ENCODE data around the gene LARP4. TPM values are rescaled to one million over a fixed set of nuclear protein-coding genes. Genes with fewer than 3 reads are reported as not detected.
"Not testable (repeated sequence)": the region's sequence is repeated elsewhere in the genome, so short reads cannot be mapped to it uniquely, and the experiment has no call there.

Gene LARP4
- total RNA-seq, 3 donors from 2014 or later (not counting 1 experiment from before 2014, with no cell fraction given), result 25.1 to 41.1 (median 35.3) TPM

DNA sequence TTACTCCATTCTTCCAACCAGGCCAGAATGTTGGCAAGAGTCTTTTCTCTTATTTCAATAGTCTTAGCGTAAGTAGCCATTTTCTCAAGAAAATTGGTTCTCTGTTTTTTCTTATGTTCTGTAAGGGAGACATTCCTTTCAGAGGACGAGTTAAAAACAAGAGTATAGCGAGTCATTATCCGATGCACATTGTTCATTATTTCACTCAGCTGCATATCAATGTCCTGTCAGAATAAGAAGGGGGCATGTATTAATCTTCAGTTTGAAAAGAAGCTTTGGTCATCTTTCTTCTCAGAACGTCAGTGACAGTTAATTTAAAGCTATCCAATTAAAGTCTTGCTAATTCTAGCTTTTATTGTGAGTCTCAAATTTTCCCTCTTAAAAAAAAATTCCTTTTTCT is 37.5 kb upstream of the LARP4 start:
- Mint-ChIP-seq H3K27ac (no peak overlapping the region), H3K9me3 (no peaks in the 10 kb centered on the region), H3K36me3 (no peaks in the 10 kb centered on the region), H3K4me3 (no peak overlapping the region), H3K4me1 (no peaks in the 10 kb centered on the region), H3K27me3 (ENCODE audit: low read depth in 2 of 2) (peaks cover 4 to 7% of the 10 kb centered on the region in 2 donors)
- Histone ChIP-seq H3K27me3 (ENCODE audit: control insufficient read depth, insufficient read depth, low read length) (peaks cover 2% of the 10 kb centered on the region), H3K4me3 (ENCODE audit: low read length) (no peak overlapping the region), H3K4me1 (ENCODE audit: control insufficient read depth, insufficient read depth, low read length) (no peaks in the 10 kb centered on the region), H3K36me3 (ENCODE audit: control insufficient read depth, insufficient read depth, low read length) (no peaks in the 10 kb centered on the region), H3K27ac (ENCODE audit: low read length) (no peak overlapping the region), H3K9me3 (ENCODE audit: control insufficient read depth, insufficient read depth, low read length) (no peaks in the 10 kb centered on the region)
- intact Hi-C loops (cut with micrococcal nuclease), result no loop called here
- TF ChIP-seq, protein P1, sequence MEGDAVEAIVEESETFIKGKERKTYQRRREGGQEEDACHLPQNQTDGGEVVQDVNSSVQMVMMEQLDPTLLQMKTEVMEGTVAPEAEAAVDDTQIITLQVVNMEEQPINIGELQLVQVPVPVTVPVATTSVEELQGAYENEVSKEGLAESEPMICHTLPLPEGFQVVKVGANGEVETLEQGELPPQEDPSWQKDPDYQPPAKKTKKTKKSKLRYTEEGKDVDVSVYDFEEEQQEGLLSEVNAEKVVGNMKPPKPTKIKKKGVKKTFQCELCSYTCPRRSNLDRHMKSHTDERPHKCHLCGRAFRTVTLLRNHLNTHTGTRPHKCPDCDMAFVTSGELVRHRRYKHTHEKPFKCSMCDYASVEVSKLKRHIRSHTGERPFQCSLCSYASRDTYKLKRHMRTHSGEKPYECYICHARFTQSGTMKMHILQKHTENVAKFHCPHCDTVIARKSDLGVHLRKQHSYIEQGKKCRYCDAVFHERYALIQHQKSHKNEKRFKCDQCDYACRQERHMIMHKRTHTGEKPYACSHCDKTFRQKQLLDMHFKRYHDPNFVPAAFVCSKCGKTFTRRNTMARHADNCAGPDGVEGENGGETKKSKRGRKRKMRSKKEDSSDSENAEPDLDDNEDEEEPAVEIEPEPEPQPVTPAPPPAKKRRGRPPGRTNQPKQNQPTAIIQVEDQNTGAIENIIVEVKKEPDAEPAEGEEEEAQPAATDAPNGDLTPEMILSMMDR (IDR thresholded peaks at IDR 0.05), result no peak
- no peak for DNase-seq
- 80% methylated on average over 4 of the region's 5 CpGs for WGBS (ENCODE audit: insufficient coverage)
- ATAC-seq, result no peak

DNA sequence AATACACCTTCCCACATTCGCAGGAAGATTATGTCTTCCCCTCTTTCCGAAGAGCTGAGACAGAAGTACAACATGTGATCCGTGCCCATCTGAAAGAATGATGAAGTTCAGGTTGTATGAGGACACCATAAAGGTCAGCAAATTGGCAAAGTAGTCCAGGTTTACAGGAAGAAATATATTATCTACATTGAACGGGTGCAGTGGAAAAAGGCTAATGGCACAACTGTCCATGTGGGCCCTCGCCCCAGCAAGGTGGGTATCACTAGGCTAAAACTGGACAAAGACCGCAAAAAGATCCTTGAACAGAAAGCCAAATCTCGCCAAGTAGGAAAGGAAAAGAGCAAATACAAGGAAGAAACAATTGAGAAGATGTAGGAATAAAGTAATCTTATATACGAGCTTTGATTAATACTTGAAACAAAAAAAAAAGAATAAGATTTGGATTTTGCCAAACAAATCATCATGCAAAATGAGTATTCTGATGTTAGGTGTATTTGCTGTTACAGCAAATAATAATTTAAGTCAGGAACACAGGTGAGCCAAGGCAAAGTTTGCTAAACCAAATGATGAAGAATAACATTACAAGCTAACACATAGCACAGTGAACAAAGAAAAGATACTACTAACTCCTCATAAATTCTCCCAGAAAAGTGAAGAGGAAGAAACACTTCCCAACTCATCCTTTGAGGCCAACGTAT is 34.8 kb upstream of the LARP4 start:
- Histone ChIP-seq H3K27ac (ENCODE audit: low read length) (no peak overlapping the region), H3K4me1 (ENCODE audit: control insufficient read depth, insufficient read depth, low read length) (no peaks in the 10 kb centered on the region), H3K9me3 (ENCODE audit: control insufficient read depth, insufficient read depth, low read length) (no peaks in the 10 kb centered on the region), H3K27me3 (ENCODE audit: control insufficient read depth, insufficient read depth, low read length) (peaks cover 2% of the 10 kb centered on the region), H3K4me3 (ENCODE audit: low read length) (no peak overlapping the region), H3K36me3 (ENCODE audit: control insufficient read depth, insufficient read depth, low read length) (no peaks in the 10 kb centered on the region)
- no peak overlapping the region for H3K4me3 Mint-ChIP-seq
- no peaks in the 10 kb centered on the region for H3K36me3 Mint-ChIP-seq
- no peaks in the 10 kb centered on the region for H3K4me1 Mint-ChIP-seq
- 96% methylated on average over 8 of the region's 9 CpGs for WGBS (ENCODE audit: insufficient coverage)
- no peak for DNase-seq
- TF ChIP-seq, protein P1 (IDR thresholded peaks at IDR 0.05), result no peak
- H3K27ac Mint-ChIP-seq, result no peak overlapping the region
- peaks cover 4 to 7% of the 10 kb centered on the region in 2 donors for H3K27me3 Mint-ChIP-seq (ENCODE audit: low read depth in 2 of 2)
- intact Hi-C loops (cut with micrococcal nuclease), result no loop called here
- no peaks in the 10 kb centered on the region for H3K9me3 Mint-ChIP-seq
- ATAC-seq, result no peak

DNA sequence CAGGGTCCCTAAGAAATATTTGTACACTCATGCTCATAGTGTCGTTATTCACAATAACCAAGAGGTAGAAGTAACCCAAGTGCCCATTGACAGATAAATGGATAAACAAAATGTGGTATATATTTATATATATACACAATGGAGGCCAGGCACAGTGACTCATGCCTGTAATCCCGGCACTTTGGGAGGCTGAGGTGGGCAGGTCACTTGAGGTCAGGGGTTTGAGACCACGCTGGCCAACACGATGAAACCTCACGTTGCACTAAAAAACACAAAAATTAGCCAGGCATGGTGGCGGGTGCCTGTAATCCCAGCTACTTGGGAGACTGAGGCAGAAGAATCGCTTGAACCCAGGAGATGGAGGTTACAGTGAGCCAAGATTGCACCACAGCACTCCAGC is 30.0 kb upstream of the LARP4 start:
- H3K36me3 Mint-ChIP-seq; H3K9me3 ChIP-seq (ENCODE audit: control insufficient read depth, insufficient read depth, low read length); H3K9me3 Mint-ChIP-seq; H3K27me3 Mint-ChIP-seq (ENCODE audit: low read depth in 2 of 2); DNase-seq; H3K4me3 ChIP-seq (ENCODE audit: low read length); H3K4me1 Mint-ChIP-seq; intact Hi-C loops (cut with micrococcal nuclease); H3K27ac ChIP-seq (ENCODE audit: low read length); H3K27ac Mint-ChIP-seq; H3K36me3 ChIP-seq (ENCODE audit: control insufficient read depth, insufficient read depth, low read length); H3K4me3 Mint-ChIP-seq; H3K27me3 ChIP-seq (ENCODE audit: control insufficient read depth, insufficient read depth, low read length); H3K4me1 ChIP-seq (ENCODE audit: control insufficient read depth, insufficient read depth, low read length); ATAC-seq: not testable (repeated sequence)
- 82% methylated on average over 6 of the region's 7 CpGs for WGBS (ENCODE audit: insufficient coverage)

DNA sequence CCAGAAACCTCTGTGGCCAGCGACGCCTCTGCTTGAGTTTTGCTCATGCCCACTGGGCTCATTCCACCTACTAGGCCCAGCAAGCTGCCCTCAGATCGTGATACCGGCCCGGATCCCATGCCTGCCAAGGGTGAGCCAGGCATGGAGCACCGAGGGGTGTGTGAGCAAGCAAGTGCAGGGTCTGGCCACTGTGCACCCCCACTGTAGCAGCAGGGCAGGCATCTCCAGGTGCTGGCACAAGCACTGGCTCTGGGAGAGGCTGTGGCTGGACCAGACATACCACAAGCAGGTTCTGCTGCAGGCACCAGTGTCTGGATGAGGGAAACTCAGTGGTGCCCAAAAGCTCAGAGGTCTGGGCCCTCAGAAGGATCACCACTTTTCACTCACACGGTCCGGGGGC is 24.9 kb upstream of the LARP4 start:
- Histone ChIP-seq H3K27me3 (ENCODE audit: control insufficient read depth, insufficient read depth, low read length) (no peaks in the 10 kb centered on the region), H3K9me3 (ENCODE audit: control insufficient read depth, insufficient read depth, low read length) (no peaks in the 10 kb centered on the region), H3K27ac (ENCODE audit: low read length) (no peak overlapping the region), H3K36me3 (ENCODE audit: control insufficient read depth, insufficient read depth, low read length) (no peaks in the 10 kb centered on the region), H3K4me1 (ENCODE audit: control insufficient read depth, insufficient read depth, low read length) (no peaks in the 10 kb centered on the region), H3K4me3 (ENCODE audit: low read length) (no peak overlapping the region)
- WGBS (ENCODE audit: insufficient coverage), result 89% methylated on average over 8 of the region's 8 CpGs
- ATAC-seq (no peak), DNase-seq (no peak)
- Mint-ChIP-seq H3K27me3 (ENCODE audit: low read depth in 2 of 2) (no peaks in the 10 kb centered on the region), H3K4me1 (no peaks in the 10 kb centered on the region), H3K27ac (no peak overlapping the region), H3K4me3 (no peak overlapping the region), H3K9me3 (no peaks in the 10 kb centered on the region), H3K36me3 (no peaks in the 10 kb centered on the region)
- TF ChIP-seq, protein P1 (IDR thresholded peaks at IDR 0.05), result no peak
- intact Hi-C loops (cut with micrococcal nuclease), result no loop called here

Measured in natural killer cell (primary cell).